GM21825 (cell line): ENCODE measurements around the gene GTF2B.
"Not testable (repeated sequence)": the region's sequence is repeated elsewhere in the genome, so short reads cannot be mapped to it uniquely, and the experiment has no call there.

ENCODE experiments used
- ATAC-seq: cut with Tn5 transposase; IDR thresholded peaks from one replicate; pipeline ENCODE4 v1.9.1; 2021; ENCODE audit warnings: mild to moderate bottlenecking, moderate library complexity; ENCODE audit not compliant: unreplicated experiment

The GTF2B gene

GRCh38 chr1:88885933-88886332, 5.4 kb downstream of the GTF2B start:
- no peak for ATAC-seq

- ATAC-seq = no peak
These were observed 8.2 kb downstream of the GTF2B start for GRCh38 chr1:88883156-88883555.

DNA sequence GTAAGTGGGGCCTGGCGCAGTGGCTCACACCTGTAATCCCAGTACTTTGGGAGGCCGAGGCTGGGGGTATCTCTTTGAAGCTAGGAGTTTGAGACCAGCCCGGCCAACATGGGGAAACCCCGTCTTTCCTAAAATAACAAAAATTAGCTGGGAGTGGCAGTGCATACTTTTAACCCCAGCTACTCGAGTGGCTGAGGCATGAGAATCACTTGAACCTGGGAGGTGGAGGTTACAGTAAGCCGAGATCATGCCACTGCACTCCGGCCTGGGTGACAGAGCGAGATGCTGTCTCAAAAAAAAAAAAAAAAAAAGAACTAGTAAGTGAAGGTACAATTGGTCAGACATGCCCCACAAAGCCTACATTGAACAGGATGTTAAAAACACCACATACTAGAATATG, 10.7 kb downstream of the GTF2B start:
- ATAC-seq = not testable (repeated sequence)

GRCh38 chr1:88878731-88879130, 12.6 kb downstream of the GTF2B start:
- ATAC-seq = no peak

- no peak for ATAC-seq
These were observed 13.5 kb downstream of the GTF2B start for GRCh38 chr1:88877911-88878310.

- ATAC-seq = no peak
These were observed 14.0 kb downstream of the GTF2B start for GRCh38 chr1:88877382-88877825.

GRCh38 chr1:88876573-88877365, 14.6 kb downstream of the GTF2B start:
- no peak for ATAC-seq

- no peak for ATAC-seq
These were observed 15.8 kb downstream of the GTF2B start for GRCh38 chr1:88875595-88875994.

DNA sequence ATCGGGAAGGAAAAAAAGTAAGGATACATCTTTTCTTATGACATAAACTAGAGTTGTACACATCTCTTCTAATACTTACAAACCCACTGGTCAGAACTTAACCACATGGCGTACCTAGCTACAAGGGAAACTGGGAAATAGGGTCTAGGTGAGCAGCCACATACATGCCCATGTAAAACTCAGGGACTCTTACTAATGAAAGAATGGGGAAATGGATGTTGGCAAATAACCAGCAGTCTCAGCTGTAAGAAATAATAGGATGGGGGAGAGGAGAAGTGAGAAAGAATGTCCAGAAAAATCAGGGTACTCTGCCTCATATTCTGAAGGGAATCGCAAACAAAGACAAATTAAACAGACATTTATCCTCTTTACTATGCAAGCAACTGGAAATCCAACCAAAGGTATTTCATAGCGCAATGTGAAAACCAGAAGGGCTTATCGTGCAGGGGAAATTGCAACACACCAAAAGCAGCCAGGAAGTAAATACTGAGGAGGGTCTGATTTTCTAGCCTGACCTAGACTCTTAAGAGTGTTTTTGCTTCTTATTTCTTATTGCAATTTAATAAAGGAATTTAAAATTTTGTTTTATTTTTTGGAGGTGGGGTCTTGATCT, 17.5 kb downstream of the GTF2B start:
- no peak for ATAC-seq

DNA sequence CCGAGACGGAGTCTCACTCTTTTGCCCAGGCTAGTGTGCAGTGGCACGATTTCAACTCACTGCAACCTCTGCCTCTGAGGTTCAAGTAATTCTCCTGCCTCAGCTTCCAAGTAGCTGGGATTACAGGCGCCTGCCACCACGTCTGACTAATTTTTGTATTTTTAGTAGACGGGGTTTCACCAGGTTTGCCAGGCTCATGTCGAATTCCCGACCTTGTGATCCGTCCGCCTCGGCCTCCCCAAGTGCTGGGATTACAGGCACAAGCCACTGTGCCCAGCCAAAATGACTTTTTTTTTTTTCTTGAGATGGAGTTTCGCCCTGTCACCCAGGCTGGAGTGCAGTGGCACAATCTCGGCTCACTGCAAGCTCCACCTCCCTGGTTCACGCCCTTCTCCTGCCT, 21.7 kb downstream of the GTF2B start:
- ATAC-seq = not testable (repeated sequence)

GRCh38 chr1:88867743-88868521, 23.4 kb downstream of the GTF2B start:
- no peak for ATAC-seq

DNA sequence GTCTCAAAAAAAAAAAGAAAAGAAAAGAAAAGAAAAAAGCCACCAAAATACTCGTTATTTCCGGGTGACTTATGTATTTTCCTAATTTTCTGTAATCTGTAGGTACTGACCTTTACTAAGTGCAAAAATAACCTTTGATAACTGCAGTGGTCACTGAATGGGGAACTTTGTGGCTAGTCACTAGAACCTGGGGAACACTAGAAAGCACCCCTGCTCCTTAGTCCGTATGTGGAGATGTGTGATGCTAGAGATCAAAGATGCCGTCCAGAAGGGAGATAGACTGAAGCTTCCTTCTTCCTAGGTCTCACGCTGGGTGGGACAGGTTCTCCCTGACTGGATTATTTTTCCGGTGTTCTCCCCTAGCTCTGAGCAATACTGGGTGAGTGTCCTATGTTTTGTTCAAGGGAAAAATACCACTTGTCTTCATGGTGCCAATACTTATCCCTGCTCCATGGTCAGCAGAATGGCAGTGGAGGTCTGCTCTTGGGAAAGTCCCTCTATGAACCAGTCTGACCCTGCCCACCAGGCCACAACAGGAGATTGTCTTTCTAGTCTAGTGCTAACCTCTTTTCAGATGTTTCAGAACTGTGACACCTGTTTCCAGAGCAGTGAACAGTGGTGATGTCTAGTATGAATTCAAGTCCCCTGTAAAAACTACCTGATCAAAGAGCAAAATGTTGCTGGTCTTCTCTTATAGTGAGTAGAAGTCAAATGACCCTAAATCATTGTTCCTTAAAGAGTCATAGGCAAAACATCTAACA, 39.9 kb downstream of the GTF2B start:
- ATAC-seq = no peak

- no peak for ATAC-seq
These were observed 43.7 kb downstream of the GTF2B start for GRCh38 chr1:88847643-88848042.

- ATAC-seq = no peak
These were observed 65.6 kb downstream of the GTF2B start for GRCh38 chr1:88825721-88826120.

DNA sequence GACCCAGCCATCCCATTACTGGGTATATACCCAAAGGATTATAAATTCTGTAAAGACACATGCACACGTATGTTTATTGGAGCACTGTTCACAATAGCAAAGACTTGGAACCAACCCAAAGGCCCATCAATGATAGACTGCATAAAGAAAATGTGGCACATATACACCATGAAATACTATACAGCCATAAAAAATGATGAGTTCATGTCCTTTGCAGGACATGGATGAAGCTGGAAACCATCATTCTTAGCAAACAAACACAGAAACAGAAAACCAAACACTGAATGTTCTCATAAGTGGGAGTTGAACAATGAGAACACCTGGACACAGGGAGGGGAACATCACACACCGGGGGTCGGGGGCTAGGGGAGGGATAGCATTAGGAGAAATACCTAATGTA, 71.7 kb downstream of the GTF2B start:
- ATAC-seq = not testable (repeated sequence)

GRCh38 chr1:88813471-88813870, 77.9 kb downstream of the GTF2B start:
- no peak for ATAC-seq

GRCh38 chr1:88812366-88812765, 79.0 kb downstream of the GTF2B start:
- ATAC-seq = no peak

GRCh38 chr1:88803444-88803843, 87.9 kb downstream of the GTF2B start:
- ATAC-seq = no peak

DNA sequence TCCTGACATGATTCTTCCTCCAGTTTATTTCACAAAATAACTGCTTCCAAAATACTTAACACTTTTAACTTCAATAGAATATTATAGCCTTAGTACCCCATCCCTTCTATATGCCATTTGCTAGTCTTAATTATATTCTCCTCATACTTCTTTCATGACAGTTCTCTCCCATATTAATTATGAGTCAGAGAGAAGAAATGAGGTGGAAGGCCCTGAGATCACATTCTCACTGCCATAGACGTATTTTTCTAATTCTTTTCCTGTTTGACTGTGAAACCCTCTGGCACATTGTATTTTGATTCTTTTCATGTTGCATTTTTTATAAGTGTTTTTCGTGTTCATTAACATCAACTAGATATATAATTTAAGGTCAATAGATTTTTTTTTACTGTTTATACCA, 88.4 kb downstream of the GTF2B start:
- ATAC-seq = no peak
